Liver (tissue), 9 donors: ENCODE data around the gene FGR. TPM values are rescaled to one million over a fixed set of nuclear protein-coding genes. Genes with fewer than 3 reads are reported as not detected.
A peak's percentile ranks its signal among the peaks of the same experiment; 100 is the strongest.

Experiments
- DNase-seq: peaks from one replicate; pipeline ENCODE4 v3.0.0-alpha.2; 2017; ENCODE audit warnings: low spot score
- H3K27ac ChIP-seq, 2 donors: one replicate each; pipeline ENCODE4 v1.7.0; 2013; ENCODE audit warnings: inconsistent platforms in 2 of 2, low read length in 2 of 2, control low read depth in 1 of 2, low read depth in 1 of 2, mild to moderate bottlenecking in 1 of 2
- H3K27me3 ChIP-seq, 4 donors: one replicate each; pipeline versions ENCODE4 v1.6.1 to v1.7.0; 2013; ENCODE audit warnings: low read length in 3 of 4, inconsistent platforms in 1 of 4, mild to moderate bottlenecking in 1 of 4, moderate library complexity in 1 of 4; ENCODE audit not compliant: control insufficient read depth in 4 of 4, insufficient read depth in 4 of 4
- H3K36me3 ChIP-seq, 4 donors: one replicate each; pipeline versions ENCODE4 v1.6.1 to v1.7.0; 2013; ENCODE audit warnings: low read length in 3 of 4, mild to moderate bottlenecking in 3 of 4, low read depth in 1 of 4, moderate library complexity in 1 of 4; ENCODE audit not compliant: control insufficient read depth in 4 of 4, insufficient read depth in 3 of 4
- H3K4me1 ChIP-seq, 4 donors: one replicate each; pipeline versions ENCODE4 v1.6.1 to v1.7.0; 2013; ENCODE audit warnings: low read length in 3 of 4, mild to moderate bottlenecking in 3 of 4, moderate library complexity in 1 of 4; ENCODE audit not compliant: control insufficient read depth in 4 of 4, insufficient read depth in 4 of 4
- H3K4me3 ChIP-seq, 3 donors: one replicate each; pipeline versions ENCODE4 v1.6.1 to v1.7.0; 2013; ENCODE audit warnings: low read length in 3 of 3, control low read depth in 1 of 3, low read depth in 1 of 3, mild to moderate bottlenecking in 1 of 3
- H3K9ac ChIP-seq, 2 donors: one replicate each; pipeline ENCODE4 v1.7.0; 2013; ENCODE audit warnings: low read length in 2 of 2, mild to moderate bottlenecking in 2 of 2, moderate library complexity in 2 of 2, control low read depth in 1 of 2, low read depth in 1 of 2
- H3K9me3 ChIP-seq, 4 donors: one replicate each; pipeline versions ENCODE4 v1.6.1 to v1.7.0; 2013; ENCODE audit warnings: low read length in 3 of 4; ENCODE audit not compliant: control insufficient read depth in 4 of 4
- ATF3 ChIP-seq: IDR thresholded peaks from 2 replicates; pipeline ENCODE4 v1.6.1; 2016; ENCODE audit warnings: antibody characterized with exemption
- CTCF ChIP-seq: fragments of 150-350 bp; IDR thresholded peaks from 2 replicates; pipeline ENCODE4 v1.5.1; 2017; ENCODE audit warnings: improper control_type of control experiment, low read depth, low read length; ENCODE audit not compliant: missing input control
- EGR1 ChIP-seq, 2 donors: IDR thresholded peaks; 2 replicates each; pipeline ENCODE4 v1.6.1; 2016 to 2018; ENCODE audit warnings: antibody characterized with exemption in 2 of 2, low read depth in 2 of 2
- FOXA1 ChIP-seq: IDR thresholded peaks from 2 replicates; pipeline ENCODE4 v1.6.1; 2016; ENCODE audit warnings: antibody characterized with exemption
- JUND ChIP-seq, 2 donors: IDR thresholded peaks; 2 replicates each; pipeline ENCODE4 v1.6.1; 2016; ENCODE audit warnings: antibody characterized with exemption in 2 of 2
- MAX ChIP-seq: IDR thresholded peaks from 2 replicates; pipeline ENCODE4 v1.6.1; 2016; ENCODE audit warnings: antibody characterized with exemption
- NR2F2 ChIP-seq: IDR thresholded peaks from 2 replicates; pipeline ENCODE4 v1.6.1; 2016; ENCODE audit warnings: antibody characterized with exemption
- RAD21 ChIP-seq, 2 donors: IDR thresholded peaks; 2 replicates each; pipeline ENCODE4 v1.6.1; 2016; ENCODE audit warnings: antibody characterized with exemption in 2 of 2, mild to moderate bottlenecking in 2 of 2
- RXRA ChIP-seq, 2 donors: IDR thresholded peaks; 2 replicates each; pipeline ENCODE4 v1.6.1; 2017 to 2018; ENCODE audit warnings: antibody characterized with exemption in 2 of 2, mild to moderate bottlenecking in 1 of 2
- SP1 ChIP-seq: IDR thresholded peaks from 2 replicates; pipeline ENCODE4 v1.6.1; 2018; ENCODE audit warnings: antibody characterized with exemption, mild to moderate bottlenecking
- TAF1 ChIP-seq: conservative IDR thresholded peaks from 2 replicates; pipeline ENCODE4 v1.6.1; 2016; ENCODE audit warnings: antibody characterized with exemption, mild to moderate bottlenecking
- YY1 ChIP-seq: IDR thresholded peaks from 2 replicates; pipeline ENCODE4 v1.6.1; 2016; ENCODE audit warnings: antibody characterized with exemption, mild to moderate bottlenecking
- ZBTB33 ChIP-seq: IDR thresholded peaks from 2 replicates; pipeline ENCODE4 v1.6.1; 2016; ENCODE audit warnings: antibody characterized with exemption
- WGBS: extraction: QIAGEN DNeasy Blood & Tissue Kit; methylation state at CpG from one replicate; pipeline ENCODE4 v1.1.7; 2013; 5-methylcytosine and 5-hydroxymethylcytosine counted together
- polyA plus RNA-seq, 2 donors: library from polyadenylated mRNA; stranded (reverse) in 1 of 2; unstranded in 1 of 2; fragments of 200-250 nt in 1 of 2; fragments of >200 nt in 1 of 2; fragmentation: Nextera tagmentation in 1 of 2; extraction: Ambion mirVana in 1 of 2; gene quantifications; one replicate each; pipeline versions ENCODE4 v1.2.1 to v1.2.3, GENCODE V29; 2013 to 2015
- total RNA-seq, 2 donors: library from RNA; depleted of rRNA; stranded (reverse); fragments of >200 nt; gene quantifications; one replicate each; pipeline ENCODE4 v1.2.3, GENCODE V29; 2014
- donor health status: healthy.
- donor health status: healthy.
- donor health status: healthy.
- donor health status: healthy.
- donor health status: healthy.

The FGR gene
- total and polyA plus RNA-seq, 4 donors: 2.8 to 20.2 (median 6.2) TPM

- TF ChIP-seq EGR1 (IDR thresholded peaks at IDR 0.05; ENCODE audit: low read depth in 2 of 2) (no peak), JUND (IDR thresholded peaks at IDR 0.05) (no peak), YY1 (no peak), ZBTB33 (no peak), MAX (no peak), RAD21 (IDR thresholded peaks at IDR 0.05) (no peak), RXRA (IDR thresholded peaks at IDR 0.05) (no peak), SP1 (no peak), NR2F2 (no peak)
- H3K4me1 ChIP-seq: peaks cover 5 to 35% (median 23%) of the 10 kb centered on the region in 4 donors
- 78% methylated on average over 4 of the region's 4 CpGs for WGBS
- H3K27me3 ChIP-seq: no peaks in the 10 kb centered on the region
- H3K27ac ChIP-seq: no peak overlapping the region
- no peak overlapping the region for H3K9ac ChIP-seq
- no peak for DNase-seq
- no peak overlapping the region for H3K4me3 ChIP-seq
- no peaks in the 10 kb centered on the region for H3K9me3 ChIP-seq
- peaks cover 3 to 11% (median 4%) of the 10 kb centered on the region in 4 donors for H3K36me3 ChIP-seq
Observed at GRCh38 chr1:27669876-27670275, 34.9 kb upstream of the FGR start.

GRCh38 chr1:27668808-27669723 is 34.1 kb upstream of the FGR start:
- peak; percentile 92 for DNase-seq
- H3K27ac ChIP-seq: no peak overlapping the region
- 17% methylated on average over 36 of the region's 36 CpGs for WGBS
- no peaks in the 10 kb centered on the region for H3K27me3 ChIP-seq
- H3K4me3 ChIP-seq: peak overlapping the region; percentile 35 to 46 (median 44)
- H3K9ac ChIP-seq: no peak overlapping the region
- no peaks in the 10 kb centered on the region for H3K9me3 ChIP-seq
- H3K36me3 ChIP-seq: peaks cover 3 to 11% (median 4%) of the 10 kb centered on the region in 4 donors
- H3K4me1 ChIP-seq: peaks cover 5 to 35% (median 23%) of the 10 kb centered on the region in 4 donors
- TF ChIP-seq ATF3 (no peak), TAF1 (no peak), ZBTB33 (no peak), CTCF (peak; percentile 74), NR2F2 (no peak), RXRA (IDR thresholded peaks at IDR 0.05) (no peak), YY1 (no peak), FOXA1 (no peak), RAD21 (IDR thresholded peaks at IDR 0.05) (peak; percentile 75 to 89), MAX (no peak)
